Activated CD4-positive, alpha-beta T cell treated with anti-CD3 and anti-CD28 coated beads for 48 hours (primary cell): ENCODE data around the gene ACVRL1.
A peak's percentile ranks its signal among the peaks of the same experiment; 100 is the strongest.

ENCODE experiments used
- DNase-seq: peaks from one replicate; pipeline ENCODE4 v3.0.0-alpha.2; 2020

Gene ACVRL1

DNA sequence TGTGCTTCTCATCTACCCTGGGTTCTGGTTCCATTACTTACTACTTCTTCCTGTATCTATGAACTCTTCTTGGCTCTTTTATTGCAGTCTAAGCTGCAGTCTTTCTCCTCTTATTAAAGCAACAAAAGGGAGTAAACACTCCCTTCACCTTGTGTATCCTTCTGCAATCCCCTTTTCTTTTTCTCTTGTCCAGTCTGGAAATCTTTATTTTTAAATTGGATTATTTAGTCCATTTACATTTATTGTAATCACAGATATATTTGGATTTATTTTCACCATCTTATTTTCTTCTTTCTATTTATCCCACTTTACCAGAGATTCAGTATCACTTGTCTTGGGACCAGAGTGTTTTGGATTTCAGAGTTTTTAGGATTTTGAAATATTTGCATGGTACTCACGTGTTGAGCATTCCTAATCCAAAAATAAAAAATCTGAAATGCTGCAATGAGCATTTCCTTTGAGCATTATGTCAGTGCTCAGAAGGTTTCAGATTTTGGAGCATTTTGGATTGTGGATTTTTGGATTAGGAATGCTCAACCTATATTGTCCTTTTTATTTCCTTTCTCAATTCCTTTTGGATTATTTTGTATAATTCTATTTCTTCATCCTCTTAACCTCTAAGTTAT, 37.4 kb downstream of the ACVRL1 start:
- DNase-seq: no peak

DNA sequence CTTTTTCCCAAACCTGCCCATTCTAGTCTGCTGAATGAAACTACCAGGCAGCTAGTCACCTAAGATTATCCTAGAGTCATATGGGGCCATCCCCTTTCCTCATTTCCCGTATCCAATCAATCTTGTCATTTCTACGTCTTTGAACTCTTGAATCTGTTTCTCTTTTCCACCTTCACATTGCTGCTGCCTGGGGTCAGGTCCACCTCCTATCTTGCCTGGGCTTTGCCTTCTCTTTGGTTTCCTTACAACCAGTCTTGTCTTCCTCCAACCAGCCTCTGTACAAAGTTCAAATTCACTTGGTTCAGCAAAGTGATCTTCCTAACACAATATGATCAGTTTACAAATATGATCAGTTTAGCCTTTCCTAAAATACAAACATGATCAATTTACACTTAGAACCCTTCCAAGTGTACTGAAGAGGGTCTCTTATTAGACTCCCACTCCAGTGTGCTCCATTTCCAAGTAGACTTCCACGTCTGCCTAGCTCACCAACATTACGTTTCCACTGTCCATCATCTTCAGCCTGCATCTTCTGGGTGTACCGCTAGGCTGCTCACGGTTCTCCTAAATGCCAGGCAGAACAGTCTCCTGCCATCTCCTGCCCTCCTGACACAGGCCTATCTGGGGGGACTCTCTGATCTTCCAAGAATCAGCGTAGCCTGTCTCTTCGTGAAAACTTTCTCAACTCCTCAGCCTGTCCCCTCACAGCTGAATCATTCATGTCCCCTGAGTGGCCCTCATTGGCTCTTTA, 40.1 kb downstream of the ACVRL1 start:
- no peak for DNase-seq

DNA sequence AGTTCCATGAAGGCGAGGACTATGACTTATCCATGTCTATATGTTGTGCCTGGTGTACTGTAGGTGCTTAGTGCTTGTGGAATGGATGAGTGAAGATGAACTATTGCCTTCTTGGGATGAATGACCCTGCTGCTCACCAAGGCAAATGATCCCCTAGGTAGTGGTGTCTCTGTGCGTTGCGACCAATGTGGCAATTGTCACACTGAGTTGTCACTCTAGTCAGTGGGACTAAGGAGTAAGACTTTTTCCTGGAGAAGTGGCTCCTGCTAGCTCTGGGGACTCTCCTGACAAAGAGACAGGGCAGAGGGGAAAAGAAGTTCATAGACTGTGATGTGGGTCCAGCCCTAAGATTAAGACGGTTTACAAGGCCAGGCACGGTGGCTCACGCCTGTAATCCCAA, 40.8 kb downstream of the ACVRL1 start:
- DNase-seq: no peak

DNA sequence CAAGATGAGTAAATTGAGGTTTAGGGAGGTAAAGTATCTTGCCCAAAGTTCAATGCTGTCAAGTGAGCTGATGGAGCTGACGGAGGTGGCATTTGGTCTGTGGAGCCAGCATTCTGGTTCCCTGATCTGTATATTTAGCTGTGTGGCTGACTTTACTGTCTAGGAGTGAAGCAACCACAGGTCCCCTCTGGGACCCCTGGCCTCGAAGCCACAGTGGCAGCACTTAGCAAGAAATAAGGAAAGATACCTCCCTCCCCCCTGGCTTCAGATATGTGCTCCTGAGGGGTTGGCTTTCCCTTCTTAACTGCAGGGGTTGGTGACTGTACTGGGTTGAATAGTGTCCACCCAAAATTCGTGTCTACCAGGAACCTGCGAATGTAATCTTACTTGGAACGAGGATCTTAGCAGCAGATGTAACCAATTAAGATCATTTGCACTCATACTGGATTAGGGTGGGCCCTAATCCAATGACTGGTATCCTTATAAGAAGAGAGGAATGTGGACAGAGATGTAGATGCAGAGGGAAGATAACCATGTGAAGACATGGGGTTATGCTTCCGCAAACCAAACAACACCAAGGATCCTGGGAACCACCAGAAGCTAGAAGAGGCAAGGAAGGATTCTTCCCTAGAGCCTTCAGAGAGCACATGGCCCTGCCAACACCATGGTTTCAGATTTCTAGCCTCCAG, 42.2 kb downstream of the ACVRL1 start:
- no peak for DNase-seq

DNA sequence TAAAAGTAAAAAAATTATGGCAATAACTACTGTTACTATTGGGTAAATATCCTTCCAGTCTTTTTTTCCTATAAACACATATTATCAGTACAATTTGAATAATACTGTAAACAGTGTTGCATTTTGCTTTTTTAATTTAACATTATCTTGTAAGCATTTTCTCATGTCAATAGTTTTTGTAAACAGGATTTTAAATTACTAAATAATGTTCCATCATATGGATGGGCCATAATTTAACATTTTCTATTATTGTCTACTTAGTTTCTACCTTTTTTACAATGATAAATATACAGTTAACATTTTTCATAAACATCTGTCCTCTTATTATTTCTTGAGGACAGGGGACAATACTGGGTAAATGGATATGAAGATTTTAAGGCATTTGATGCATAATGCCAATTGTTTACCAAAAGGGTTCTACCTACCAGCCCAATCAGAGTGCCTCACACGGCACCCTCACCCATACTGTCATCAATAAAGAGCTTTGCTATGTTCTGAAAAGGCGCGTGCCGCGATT, 43.4 kb downstream of the ACVRL1 start:
- DNase-seq: no peak

DNA sequence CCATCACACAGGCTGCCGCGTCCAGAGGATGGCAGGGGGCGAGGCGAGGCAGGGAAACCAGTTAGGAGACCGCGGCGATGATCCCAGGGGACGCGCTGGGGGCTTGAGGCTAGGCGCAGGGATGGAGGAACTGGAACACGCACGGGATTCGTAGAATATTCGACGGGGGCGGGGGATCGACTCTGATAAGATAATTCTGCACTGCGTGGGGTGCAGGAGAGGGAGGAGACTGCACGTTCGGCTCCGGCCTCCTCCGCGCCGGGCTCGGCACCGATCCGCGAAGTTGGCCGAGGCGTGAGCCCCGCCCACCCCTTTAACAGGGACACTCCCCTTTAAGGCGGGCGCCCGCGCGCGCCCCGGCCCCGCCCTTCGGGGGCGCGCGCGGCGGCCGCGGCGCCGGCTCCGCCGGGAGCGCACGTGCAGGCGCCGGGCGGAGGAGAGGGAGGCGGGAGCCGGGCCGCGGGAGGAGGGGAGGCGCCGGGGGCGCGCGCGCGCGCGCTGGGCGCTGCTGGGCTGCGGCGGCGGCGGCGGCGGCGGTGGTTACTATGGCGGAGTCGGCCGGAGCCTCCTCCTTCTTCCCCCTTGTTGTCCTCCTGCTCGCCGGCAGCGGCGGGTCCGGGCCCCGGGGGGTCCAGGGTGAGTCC, 44.0 kb downstream of the ACVRL1 start, which contains the start of gene ACVR1B:
TSS of gene ACVR1B (plus strand) at position 501 of the 644 bp plus-strand sequence. CDS start at position 546, 45 bp downstream.
- peak; percentile 93 for DNase-seq

DNA sequence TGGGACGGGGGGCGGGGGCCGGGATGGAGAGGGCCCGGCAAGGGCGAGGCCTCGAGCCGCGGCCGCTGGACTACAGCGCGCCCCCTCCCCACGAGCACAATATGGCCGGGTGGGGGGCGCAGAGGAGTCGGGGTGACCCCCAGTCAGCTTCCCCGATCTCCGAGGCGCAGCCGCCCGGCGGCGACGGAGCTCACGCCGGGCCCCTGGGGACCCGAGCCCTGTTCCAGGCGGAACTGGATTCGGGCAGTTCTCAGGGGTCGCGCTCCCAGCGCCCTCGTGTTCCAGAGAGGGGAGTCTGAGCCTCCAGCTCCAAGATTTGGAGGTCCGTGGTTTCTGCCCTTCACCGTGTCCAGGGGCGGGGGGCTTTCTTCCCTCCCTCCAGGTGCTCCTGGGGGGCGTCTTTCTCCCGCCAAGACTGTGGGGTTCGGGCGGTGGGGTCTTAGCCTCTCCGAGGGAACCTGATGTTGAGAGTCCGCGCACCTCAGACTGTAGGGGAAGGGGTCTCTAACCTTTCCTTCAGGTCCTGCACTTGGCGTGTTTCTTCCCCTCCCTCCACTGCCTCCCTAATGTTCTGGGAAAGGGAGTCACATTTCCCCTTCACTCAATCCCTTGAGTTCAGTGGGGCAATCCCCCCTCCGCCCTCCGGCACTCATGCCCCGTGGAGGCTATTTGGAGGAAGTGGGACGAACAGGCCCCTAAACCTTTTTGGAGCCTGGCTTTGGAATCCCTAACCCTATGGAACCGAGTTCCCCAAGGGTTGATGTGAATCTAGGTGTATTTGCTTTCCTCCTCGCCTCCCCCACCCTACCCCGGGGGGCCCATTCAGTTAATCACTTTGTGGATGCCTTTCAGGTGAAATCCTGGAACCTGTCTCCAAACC, 44.8 kb downstream of the ACVRL1 start:
- DNase-seq: peak; percentile 13

DNA sequence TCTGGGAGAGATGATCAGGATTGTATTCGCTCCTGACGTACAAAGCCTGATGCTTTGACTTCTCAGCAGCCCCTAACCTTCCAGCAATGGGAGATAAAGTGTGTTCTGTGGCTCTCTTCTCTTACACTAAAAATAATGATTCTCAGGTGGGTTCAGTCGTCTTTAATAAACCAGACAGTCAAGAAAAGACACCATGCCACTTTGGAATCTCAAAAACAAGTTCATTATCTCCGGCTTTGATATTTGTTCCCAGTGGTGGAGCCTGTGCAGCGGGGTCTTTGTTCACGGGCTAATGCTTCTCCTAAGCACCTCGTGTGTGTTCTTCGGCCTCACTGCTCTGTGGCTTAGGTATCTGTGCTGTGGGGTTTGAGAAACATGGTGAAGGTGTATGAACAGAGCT, 45.8 kb downstream of the ACVRL1 start:
- no peak for DNase-seq

DNA sequence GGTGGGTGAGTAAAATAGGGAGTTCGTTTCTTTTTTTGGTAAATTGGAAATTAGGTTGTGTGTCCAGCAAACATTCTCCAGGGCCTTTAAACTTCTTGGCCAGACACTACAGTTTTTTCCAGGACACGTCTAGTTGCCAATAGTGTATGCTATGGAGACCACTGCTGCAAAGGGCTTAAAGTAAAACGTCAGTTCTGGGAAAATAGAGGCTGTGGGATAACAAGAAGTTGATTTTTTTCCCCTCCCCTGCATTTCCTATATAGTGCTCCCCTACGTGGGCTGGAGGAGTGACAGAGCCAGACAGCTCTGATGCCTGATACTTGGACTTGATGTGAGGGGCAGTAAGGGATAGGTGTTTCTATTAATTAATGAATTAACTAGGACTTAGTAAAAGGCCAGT, 46.6 kb downstream of the ACVRL1 start:
- DNase-seq: no peak

DNA sequence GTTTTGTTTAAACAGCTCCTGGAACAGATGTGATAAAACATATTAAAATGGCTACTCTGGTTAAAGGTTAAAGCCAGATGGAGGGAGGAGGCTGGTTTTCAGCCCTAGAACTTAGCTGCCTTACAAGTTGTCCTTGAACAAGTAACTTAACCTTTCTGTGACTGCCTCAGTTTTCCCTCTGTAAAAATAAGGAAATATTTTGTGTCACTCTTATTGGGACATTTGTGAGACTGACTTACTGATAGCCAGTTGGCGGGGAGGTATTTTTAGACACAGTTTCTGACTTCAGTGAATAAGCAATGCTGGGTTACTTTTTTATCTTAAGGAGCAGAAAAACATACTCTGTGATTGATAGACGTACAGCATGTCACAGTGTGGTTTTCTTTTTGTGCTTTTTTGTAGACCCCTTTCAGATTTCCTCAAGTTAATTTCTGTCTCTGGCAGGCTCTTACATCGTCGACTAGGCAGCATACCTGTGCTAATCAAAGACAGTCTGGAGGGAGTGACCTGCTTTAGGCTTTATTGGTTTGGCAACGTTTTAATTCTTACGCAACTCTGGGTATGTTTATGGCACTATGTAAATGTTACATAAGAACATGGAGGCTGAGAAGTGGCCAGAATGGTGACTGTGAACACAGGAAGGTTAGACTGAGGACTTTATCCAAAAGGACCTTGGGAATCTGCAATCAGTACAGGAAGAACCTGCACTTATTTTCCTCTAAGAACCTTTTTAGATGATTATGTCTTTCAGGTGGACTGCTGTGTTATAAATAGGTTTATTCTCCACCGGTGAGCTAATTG, 47.5 kb downstream of the ACVRL1 start:
- no peak for DNase-seq

DNA sequence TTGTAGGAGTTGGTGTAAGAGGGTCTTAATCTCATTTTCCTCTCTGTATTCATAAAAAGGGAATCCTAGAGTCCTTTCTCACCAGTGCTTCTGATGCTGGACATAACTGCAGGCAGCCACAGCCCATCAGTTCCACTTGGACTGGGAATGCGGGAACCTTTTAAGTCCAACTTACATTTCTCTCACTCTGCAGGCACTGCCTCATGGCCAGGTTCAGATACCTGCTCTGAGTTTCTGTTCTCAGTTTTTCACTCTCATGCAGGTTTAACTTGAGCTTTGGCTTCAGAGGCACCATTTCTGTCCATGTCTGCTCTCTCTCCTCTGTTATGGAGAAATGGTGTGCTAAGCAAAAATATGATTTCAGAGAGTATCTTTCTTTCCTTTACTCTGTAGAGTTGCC, 48.4 kb downstream of the ACVRL1 start:
- no peak for DNase-seq

DNA sequence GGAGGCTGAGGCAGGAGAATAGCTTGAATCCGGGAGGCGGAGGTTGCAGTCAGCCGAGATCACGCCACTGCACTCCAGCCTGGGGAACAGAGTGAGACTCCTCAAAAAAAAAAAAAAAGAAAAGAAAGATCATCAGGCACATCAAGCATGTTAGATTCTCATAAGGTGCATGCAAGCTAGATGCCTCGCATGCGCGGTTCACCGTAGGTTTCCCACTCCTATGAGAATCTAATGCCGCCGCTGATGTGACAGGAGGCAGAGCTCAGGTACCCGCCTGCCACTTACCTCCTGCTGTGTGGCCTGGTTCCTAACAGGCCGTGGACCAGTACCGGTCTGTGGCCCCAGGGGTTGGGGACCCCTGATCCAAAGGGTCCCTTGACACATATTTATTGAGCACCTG, 51.2 kb downstream of the ACVRL1 start:
- no peak for DNase-seq

DNA sequence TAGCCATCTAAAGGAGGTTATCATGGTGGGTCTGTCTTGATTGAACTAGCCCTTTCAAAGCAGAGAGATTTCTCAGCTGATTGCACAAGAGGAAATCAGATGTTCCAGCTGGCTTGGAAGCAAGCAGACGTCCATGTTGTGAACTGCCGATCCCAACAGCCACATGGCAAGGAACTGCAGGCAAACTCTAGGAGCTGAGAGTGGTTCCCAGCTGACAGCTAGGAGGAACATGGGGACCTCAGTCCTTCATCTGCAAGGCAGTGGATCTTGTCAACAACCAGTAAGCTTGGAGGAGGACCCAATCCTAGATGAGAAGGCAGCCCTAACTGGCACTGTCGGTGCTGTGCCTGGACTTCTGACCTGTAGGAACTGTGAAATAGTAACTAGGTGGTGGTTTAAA, 51.9 kb downstream of the ACVRL1 start:
- DNase-seq: no peak

DNA sequence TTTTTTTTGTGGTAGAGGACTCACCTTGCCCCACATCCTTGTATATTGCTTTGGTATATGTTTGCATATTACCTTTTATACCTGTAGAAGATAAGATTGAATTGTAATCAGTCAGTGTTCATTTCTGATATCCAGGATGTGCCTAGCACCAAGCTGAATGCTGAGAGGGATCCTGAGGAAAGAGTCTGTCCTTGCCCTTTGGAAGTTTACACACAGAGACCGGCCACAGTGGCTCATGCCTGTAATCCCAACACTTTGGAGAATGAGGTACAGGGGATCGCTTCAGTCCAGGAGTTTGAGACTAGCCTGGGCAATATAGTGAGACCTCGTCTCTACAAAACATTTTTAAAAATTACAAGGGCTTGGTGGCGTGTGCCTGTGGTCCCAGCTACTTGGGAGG, 52.6 kb downstream of the ACVRL1 start:
- no peak for DNase-seq

DNA sequence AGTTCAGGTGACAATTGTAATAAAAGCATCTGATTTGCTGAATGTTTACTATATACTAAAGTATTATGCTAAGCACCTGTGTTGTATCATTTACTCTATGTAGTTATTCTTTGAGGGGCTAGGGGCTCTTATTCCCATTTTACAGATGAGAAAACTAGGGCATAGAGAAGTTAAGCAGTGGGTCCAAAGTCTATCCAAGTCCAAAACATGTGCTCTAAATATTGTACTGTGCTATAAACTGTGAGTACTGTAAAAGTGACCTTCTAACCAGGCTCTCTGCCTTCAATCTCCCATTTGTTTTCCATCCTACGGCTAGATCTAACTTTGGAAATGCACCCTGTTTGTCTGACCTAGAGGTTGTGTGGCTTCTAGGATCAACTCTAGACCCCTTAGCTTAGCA, 53.2 kb downstream of the ACVRL1 start:
- DNase-seq: no peak

DNA sequence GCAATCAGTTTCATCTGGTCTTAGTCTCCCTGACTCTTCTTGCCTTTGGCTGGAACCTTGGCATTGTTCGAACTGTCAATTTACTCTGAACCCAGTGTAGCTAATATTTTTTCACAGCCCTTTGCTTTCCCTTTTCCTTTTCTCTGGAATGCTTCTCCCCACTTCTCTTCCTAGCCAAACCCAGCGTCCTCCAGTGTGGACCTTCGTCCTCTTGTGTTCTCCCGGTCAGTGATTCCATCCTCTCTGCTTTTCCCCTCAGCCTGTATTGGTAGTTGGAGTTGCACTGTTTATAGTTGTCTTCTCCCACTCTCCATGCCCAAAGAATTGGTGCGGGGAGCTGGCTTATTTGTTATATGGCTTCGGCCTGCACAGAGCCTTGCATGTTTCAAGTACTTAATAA, 53.6 kb downstream of the ACVRL1 start:
- DNase-seq: no peak

DNA sequence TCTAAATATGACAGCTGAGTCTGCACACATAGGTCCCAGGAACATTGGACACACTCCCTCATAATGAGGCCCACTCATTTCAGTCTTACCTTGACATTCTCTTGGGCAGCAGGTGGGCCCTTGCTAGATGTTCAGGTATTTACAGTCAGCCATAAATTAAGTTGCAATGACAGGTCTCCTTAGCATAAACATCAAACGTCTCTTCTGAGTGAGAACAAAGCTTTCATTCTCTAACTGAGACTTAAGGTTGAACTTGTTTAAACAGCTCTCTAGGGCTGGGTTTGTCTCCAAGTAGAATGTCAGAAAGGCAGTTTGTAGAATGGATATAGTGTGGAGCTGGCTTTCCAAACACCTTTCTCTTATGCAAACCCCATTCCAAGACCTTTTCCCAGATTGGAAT, 54.5 kb downstream of the ACVRL1 start:
- no peak for DNase-seq

DNA sequence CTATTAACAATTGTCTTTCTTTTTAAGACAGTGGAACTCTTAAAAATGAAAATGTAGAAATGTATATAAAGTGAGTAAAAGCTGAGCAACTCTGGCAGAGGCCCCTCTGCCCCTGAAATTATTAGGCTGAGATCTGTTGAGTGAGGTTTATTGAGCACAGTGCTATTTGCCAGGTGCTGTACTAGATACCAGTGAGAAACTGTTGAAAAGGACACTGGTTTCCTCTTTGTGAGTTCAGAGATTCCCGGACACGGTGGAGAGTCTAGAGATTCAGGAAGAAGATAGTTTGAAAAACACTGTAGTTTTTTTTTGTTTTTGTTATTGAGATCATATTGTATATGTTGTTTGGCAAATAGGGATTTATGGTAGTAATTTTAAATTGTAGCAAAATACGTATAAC, 55.4 kb downstream of the ACVRL1 start:
- DNase-seq: no peak

DNA sequence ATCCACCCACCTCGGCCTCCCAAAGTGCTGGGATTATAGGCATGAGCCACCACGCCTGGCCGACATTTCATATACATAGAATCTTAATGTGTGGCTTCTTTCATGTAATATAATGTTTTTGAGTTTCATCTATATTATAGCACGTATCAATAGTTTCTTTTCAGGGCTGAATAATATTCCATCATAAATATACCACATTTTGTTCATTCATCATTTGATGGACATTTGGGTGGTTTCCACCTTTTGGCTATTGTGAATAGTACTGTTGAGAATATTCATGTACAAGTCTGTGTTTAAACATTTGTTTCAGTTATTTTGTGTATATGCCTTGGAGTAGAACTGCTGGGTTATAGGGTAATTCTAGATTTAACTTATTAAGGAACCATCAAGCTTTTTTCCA, 56.2 kb downstream of the ACVRL1 start:
- DNase-seq: no peak

DNA sequence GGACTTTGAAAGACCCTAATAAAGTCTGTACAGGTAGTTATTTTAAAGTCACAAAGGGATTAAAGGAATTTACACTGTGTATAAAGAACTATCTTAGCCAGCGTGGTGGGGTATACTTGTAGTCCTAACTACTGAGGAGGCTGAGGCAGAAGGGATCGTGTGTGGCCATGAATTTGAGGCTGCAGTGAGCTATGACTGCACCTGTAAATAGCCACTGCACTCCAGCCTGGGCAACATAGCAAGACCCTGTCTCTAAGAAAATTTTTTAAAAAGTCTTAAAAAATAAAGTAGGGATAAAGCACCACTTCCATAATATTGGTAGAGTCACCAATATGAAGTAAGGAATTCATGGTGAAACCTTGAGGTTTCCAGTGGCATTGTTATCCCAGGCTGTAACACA, 62.3 kb downstream of the ACVRL1 start:
- DNase-seq: no peak

DNA sequence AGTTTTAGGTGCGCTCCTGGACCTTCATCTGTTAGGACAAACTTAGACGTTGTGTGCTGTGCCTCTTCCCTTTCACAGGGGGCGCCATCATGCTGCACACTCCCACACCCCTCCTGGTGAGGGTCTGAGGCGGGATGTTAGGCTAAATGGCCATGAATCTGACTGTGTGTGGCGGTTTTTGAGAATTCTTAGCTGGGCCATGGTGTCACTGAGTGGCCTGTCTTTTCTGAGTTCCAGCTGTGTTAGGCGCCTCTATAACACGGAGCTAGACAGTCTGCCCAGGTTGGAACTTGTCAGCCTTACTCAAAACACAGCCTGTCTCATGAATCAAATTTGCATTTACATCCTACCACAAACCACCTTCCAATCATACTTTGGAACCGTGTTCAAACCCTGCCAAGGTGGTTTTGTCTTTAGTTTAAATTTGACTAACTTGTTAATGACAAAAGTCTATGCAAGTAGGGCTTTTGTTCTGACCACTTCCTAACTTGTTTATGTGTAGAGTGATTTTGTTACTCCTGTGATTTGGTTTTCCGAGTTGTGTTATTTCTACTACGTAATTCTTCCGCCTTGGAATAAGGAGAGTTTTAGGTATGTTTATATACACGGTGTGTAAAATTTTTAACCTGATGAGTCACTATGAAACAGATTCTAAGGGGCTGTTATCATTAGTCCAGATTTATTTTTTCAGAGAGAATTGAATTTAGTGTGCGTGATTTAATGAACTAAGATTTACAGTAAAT, 63.8 kb downstream of the ACVRL1 start:
- peak; percentile 66 for DNase-seq
